Activated CD4-positive, alpha-beta T cell treated with anti-CD3 and anti-CD28 coated beads for 36 hours (primary cell): ENCODE measurements around the gene NTRK3. TPM values are rescaled to one million over a fixed set of nuclear protein-coding genes. Genes with fewer than 3 reads are reported as not detected.

Experiments used
- ATAC-seq: fragments of 200-7000 bp; cut with Tn5 transposase; one replicate; pipeline ENCODE4 v1.10.0; 2021; ENCODE audit warnings: mild to moderate bottlenecking, moderate library complexity
- CTCF ChIA-PET: fragments of 350-600 bp; sonication (Branson Sonifier 250); formaldehyde crosslinking; loops from one replicate; lab custom pipeline; 2021; ENCODE audit warnings: antibody characterized with exemption; lab: Charles Lee
- POLR2A ChIA-PET: fragments of 350-600 bp; sonication (Branson Sonifier 250); formaldehyde crosslinking; loops from one replicate; lab custom pipeline; 2021; ENCODE audit warnings: antibody characterized with exemption, inconsistent platforms; lab: Charles Lee
- DNase-seq: peaks from one replicate; pipeline ENCODE4 v3.0.0-alpha.2; 2020
- H3K27ac Mint-ChIP-seq: one replicate; pipeline ENCODE4 v1.8.0; 2021; ENCODE audit warnings: mixed read lengths
- H3K27me3 Mint-ChIP-seq: one replicate; pipeline ENCODE4 v1.8.0; 2021; ENCODE audit warnings: mixed read lengths
- H3K36me3 Mint-ChIP-seq: one replicate; pipeline ENCODE4 v1.8.0; 2021; ENCODE audit warnings: low read depth, mixed read lengths
- H3K4me1 Mint-ChIP-seq: one replicate; pipeline ENCODE4 v1.8.0; 2021; ENCODE audit warnings: mixed read lengths
- H3K4me3 Mint-ChIP-seq: one replicate; pipeline ENCODE4 v1.8.0; 2021; ENCODE audit warnings: mild to moderate bottlenecking, moderate library complexity, mixed read lengths
- H3K9me3 Mint-ChIP-seq: one replicate; pipeline ENCODE4 v1.8.0; 2021; ENCODE audit warnings: low read depth, mixed read lengths
- intact Hi-C, 2 experiments: fragments of 100-400 bp; cut with DNase I in 1 of 2; cut with micrococcal nuclease in 1 of 2; formaldehyde crosslinking; loops; one replicate each; pipeline versions ENCODE4 v1.14.2 to v1.15.1; 2022 to 2024; cut with DNase I, micrococcal nuclease
- total RNA-seq, 2 experiments: library from RNA; stranded (reverse); gene quantifications; one replicate each; pipeline ENCODE4 v1.2.3, GENCODE V29; 2021

The NTRK3 gene
- total RNA-seq, 2 experiments from 2014 or later = 0.78 to 0.88 TPM

GRCh38 chr15:87901008-87901407 lies 355.5 kb downstream of the NTRK3 start:
- peaks cover 5% of the 10 kb centered on the region for H3K27me3 Mint-ChIP-seq
- no peaks in the 10 kb centered on the region for H3K4me1 Mint-ChIP-seq
- no peak for DNase-seq
- no peak for ATAC-seq
- no peak overlapping the region for H3K27ac Mint-ChIP-seq
- no peaks in the 10 kb centered on the region for H3K36me3 Mint-ChIP-seq
- POLR2A ChIA-PET = no interaction called here
- H3K4me3 Mint-ChIP-seq = no peak overlapping the region
- intact Hi-C loops = no loop called here
- H3K9me3 Mint-ChIP-seq = no peaks in the 10 kb centered on the region
- CTCF ChIA-PET = no interaction called here

DNA sequence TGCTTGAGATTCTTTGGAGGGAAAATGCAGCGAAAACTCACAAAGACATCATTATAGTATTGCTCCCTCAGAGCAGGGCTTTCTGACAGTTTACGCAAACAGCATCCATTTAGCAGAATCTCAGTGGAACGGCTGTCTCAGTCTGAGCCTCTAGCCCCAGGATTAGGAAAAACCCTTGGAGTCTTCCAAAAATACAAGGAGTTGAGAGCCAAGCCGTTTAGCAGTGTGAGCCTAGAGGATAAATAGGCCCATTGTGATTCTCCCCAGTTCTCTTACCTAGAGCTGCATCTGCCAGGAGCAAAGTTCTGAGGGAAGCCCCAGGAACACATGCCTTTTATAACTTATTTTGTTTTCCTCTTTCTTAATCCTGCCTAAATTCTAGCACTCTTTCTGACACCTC lies 359.6 kb downstream of the NTRK3 start:
- ATAC-seq (no peak), DNase-seq (no peak)
- Mint-ChIP-seq H3K9me3 (no peaks in the 10 kb centered on the region), H3K4me1 (no peaks in the 10 kb centered on the region), H3K4me3 (no peak overlapping the region), H3K36me3 (no peaks in the 10 kb centered on the region), H3K27ac (no peak overlapping the region), H3K27me3 (peaks cover 8% of the 10 kb centered on the region)
- CTCF ChIA-PET = no interaction called here
- POLR2A ChIA-PET = no interaction called here
- intact Hi-C loops = no loop called here

GRCh38 chr15:87887177-87887576 lies 369.4 kb downstream of the NTRK3 start:
- Mint-ChIP-seq H3K4me1 (no peaks in the 10 kb centered on the region), H3K36me3 (no peaks in the 10 kb centered on the region), H3K27me3 (peaks cover 10% of the 10 kb centered on the region), H3K9me3 (no peaks in the 10 kb centered on the region), H3K27ac (no peak overlapping the region), H3K4me3 (no peak overlapping the region)
- ATAC-seq = no peak
- POLR2A ChIA-PET = no interaction called here
- intact Hi-C loops = no loop called here
- DNase-seq = no peak
- CTCF ChIA-PET = no interaction called here

GRCh38 chr15:87881026-87881425 lies 375.5 kb downstream of the NTRK3 start:
- Mint-ChIP-seq H3K9me3 (no peaks in the 10 kb centered on the region), H3K27ac (no peak overlapping the region)

DNA sequence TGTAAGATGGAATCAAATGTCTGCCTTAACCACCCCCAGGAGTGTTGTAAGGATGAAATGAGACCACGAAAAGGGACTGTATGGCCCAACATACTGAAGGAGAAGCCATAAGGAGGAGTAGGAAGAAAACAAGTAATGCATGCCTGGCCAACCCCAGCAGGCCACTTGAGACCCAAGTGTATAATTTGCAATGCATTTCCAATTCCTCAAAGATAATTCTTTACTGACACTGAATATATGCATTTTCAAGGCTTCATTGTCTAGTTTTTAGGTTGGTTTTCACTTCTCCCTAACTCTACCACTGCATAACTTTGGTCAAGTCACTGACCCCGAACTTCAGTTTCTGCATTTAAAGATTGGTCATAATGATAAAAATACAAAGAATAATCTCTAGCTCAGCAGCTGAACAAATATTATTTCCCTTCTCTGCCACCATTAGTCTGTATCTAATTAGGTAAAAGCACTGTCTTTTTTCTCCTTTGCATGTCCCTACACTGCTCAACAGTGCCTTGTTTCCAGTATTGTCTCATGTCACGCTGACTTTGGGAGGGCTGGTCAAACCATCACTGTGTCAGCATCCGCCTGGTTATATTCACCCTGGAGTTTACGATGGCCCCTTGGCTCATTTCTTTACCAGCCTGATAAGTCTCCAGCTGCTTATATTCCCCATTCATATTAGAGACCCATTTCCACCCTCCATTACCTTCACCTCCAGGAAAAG lies 378.6 kb downstream of the NTRK3 start:
- no peaks in the 10 kb centered on the region for H3K4me1 Mint-ChIP-seq
- H3K27me3 Mint-ChIP-seq = peaks cover 4% of the 10 kb centered on the region
- ChIA-PET CTCF (no interaction called here), POLR2A (no interaction called here)
- no peaks in the 10 kb centered on the region for H3K36me3 Mint-ChIP-seq
- DNase-seq = no peak
- intact Hi-C loops = no loop called here
- no peak overlapping the region for H3K4me3 Mint-ChIP-seq
- no peak overlapping the region for H3K27ac Mint-ChIP-seq
- H3K9me3 Mint-ChIP-seq = no peaks in the 10 kb centered on the region
- no peak for ATAC-seq

More at GRCh38 chr15:87881026-87881425, 375.5 kb downstream of the NTRK3 start:
- ATAC-seq (no peak), DNase-seq (no peak)
- Mint-ChIP-seq H3K36me3 (no peaks in the 10 kb centered on the region), H3K4me3 (no peak overlapping the region), H3K27me3 (peaks cover 6% of the 10 kb centered on the region), H3K4me1 (no peaks in the 10 kb centered on the region)
- intact Hi-C loops = no loop called here
- ChIA-PET CTCF (no interaction called here), POLR2A (no interaction called here)

GRCh38 chr15:87877114-87877810 lies 379.3 kb downstream of the NTRK3 start:
- H3K4me3 Mint-ChIP-seq = no peak overlapping the region
- CTCF ChIA-PET = no interaction called here
- intact Hi-C loops = no loop called here
- peaks cover 4% of the 10 kb centered on the region for H3K27me3 Mint-ChIP-seq
- no peak overlapping the region for H3K27ac Mint-ChIP-seq
- no peak for DNase-seq
- no peak for ATAC-seq
- H3K9me3 Mint-ChIP-seq = no peaks in the 10 kb centered on the region
- H3K36me3 Mint-ChIP-seq = no peaks in the 10 kb centered on the region
- POLR2A ChIA-PET = no interaction called here
- no peaks in the 10 kb centered on the region for H3K4me1 Mint-ChIP-seq

DNA sequence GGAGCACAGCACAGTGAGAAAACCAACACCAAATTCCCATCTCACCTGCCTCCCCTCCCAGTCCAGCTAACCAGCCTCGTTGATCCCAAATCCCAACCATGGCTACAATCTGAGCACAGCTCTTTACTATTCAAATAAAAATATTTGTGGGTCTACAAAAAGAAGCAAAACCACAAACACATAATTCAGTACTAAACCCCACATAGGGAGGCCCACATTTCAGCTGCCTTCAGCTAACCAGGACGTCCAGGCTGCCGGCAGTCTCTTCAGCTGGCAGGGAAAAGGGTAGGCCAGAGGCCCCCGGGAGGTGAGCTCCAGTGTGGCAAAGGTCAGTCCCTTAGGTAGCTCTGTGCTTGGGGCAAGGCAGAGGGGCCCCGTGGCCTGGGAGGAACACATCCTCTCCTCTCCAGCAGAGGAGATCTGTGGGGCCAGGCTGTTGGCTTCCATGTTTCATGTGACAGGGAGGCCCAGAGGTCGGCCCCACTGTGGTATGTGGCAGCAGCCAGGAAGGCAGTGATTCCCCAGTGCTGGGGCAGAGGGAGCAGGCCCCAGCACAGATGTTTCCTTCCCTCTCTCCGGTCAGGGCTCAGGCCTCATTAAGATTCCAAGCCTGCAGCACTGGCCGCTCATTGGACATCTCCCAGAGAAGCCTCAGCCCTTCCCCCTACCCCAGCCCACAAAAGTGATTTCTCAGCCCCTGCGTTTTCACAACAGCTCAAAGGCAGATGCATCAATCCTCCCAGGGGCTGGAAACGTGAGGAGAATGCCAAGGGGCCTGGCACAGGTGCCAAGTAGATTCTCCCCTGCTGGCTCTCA lies 381.4 kb downstream of the NTRK3 start:
- no peaks in the 10 kb centered on the region for H3K9me3 Mint-ChIP-seq
- POLR2A ChIA-PET = no interaction called here
- H3K4me1 Mint-ChIP-seq = no peaks in the 10 kb centered on the region
- CTCF ChIA-PET = interaction anchor here (0.9 kb wide), 1 partner anchor 109 kb away, joined by 3 read pairs; no protein-coding TSS in a partner anchor
- peaks cover 2% of the 10 kb centered on the region for H3K27me3 Mint-ChIP-seq
- H3K36me3 Mint-ChIP-seq = no peaks in the 10 kb centered on the region
- H3K4me3 Mint-ChIP-seq = no peak overlapping the region
- intact Hi-C loops = no loop called here
- no peak overlapping the region for H3K27ac Mint-ChIP-seq
- no peak for ATAC-seq
- no peak for DNase-seq

GRCh38 chr15:87873516-87873915 lies 383.0 kb downstream of the NTRK3 start:
- intact Hi-C loops = no loop called here
- Mint-ChIP-seq H3K4me1 (no peaks in the 10 kb centered on the region), H3K27me3 (no peaks in the 10 kb centered on the region), H3K9me3 (no peaks in the 10 kb centered on the region), H3K4me3 (no peak overlapping the region), H3K36me3 (no peaks in the 10 kb centered on the region), H3K27ac (no peak overlapping the region)
- ChIA-PET POLR2A (no interaction called here), CTCF (no interaction called here)
- DNase-seq (no peak), ATAC-seq (no peak)

DNA sequence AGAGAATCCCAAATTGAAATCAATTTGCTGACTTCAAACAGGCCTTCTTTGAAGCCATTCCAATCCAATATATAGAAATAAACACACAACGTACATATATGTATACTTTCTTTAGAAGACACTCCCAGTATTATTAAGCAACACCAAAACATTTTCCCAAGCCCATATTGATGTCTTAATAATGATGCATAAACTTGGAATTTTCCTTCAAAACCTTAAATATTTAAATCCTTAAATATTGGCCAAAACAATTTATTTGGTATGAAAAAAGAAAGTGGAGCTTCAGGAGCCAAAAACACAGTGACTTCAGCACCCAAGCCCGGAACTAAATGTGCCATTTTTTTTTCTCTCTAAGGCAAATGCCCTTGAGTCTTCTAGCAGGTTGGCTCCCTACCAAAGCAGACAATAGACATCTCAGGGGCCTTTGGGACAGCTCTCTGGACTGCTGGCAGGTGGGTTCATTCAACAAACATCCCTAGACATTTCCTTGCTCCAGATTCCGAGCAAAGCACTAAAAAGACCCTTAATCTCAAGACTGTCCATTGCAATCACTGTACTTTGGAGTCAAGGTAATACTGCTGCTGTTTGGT lies 384.7 kb downstream of the NTRK3 start:
- H3K36me3 Mint-ChIP-seq = no peaks in the 10 kb centered on the region
- intact Hi-C loops = no loop called here

DNA sequence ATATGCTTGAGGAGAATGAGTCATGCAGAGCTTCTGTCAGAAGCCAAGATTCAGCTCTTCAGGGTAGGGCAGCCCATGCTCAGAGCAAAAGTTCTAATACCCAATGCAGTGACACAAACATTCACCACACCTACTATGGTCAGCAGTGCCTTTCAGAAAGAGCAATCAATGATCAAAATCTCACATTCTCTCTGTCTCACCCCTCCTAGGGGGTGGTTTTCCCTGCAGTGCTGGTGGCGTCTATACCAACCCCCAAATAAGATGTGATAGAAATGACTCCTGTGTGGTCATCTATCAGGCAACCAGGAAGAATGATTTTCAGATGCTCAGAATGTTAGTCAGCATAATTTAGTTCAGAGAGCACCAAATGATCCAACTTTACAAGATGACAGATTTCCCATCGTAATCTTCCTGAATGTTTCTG lies 385.3 kb downstream of the NTRK3 start:
- H3K36me3 Mint-ChIP-seq = no peaks in the 10 kb centered on the region
- ChIA-PET POLR2A (no interaction called here), CTCF (no interaction called here)
- DNase-seq (no peak), ATAC-seq (no peak)
- H3K4me1 Mint-ChIP-seq = no peaks in the 10 kb centered on the region
- intact Hi-C loops = no loop called here
- no peak overlapping the region for H3K4me3 Mint-ChIP-seq
- H3K27me3 Mint-ChIP-seq = no peaks in the 10 kb centered on the region
- H3K9me3 Mint-ChIP-seq = no peaks in the 10 kb centered on the region
- H3K27ac Mint-ChIP-seq = no peak overlapping the region

More for the DNA sequence above, 384.7 kb downstream of the NTRK3 start:
- Mint-ChIP-seq H3K4me1 (no peaks in the 10 kb centered on the region), H3K27me3 (no peaks in the 10 kb centered on the region), H3K27ac (no peak overlapping the region), H3K9me3 (no peaks in the 10 kb centered on the region), H3K4me3 (no peak overlapping the region)
- ChIA-PET POLR2A (no interaction called here), CTCF (no interaction called here)
- DNase-seq (no peak), ATAC-seq (no peak)

DNA sequence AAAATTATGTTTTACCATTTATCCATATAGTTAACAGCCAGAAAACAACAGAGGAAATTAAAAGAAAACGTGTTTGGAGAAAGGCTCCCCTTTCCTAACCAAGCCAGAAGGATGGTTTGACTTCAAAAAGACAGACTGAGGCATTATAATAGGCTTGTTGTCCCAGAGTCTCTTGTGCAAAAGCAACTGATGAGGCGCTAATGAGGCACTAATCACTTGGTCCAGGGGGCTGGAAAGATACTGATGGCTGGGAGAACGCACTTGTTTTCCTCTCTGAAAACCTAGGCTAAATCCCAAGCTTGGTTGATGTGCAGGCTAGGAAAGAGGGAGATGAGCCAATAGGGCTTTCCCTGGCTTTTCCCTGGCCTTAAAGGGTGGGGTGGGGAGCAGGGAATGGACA lies 389.6 kb downstream of the NTRK3 start:
- ChIA-PET POLR2A (no interaction called here), CTCF (no interaction called here)
- no peak overlapping the region for H3K4me3 Mint-ChIP-seq
- ATAC-seq = no peak
- no peaks in the 10 kb centered on the region for H3K27me3 Mint-ChIP-seq
- no peak overlapping the region for H3K27ac Mint-ChIP-seq
- no peak for DNase-seq
- intact Hi-C loops = no loop called here
- H3K4me1 Mint-ChIP-seq = no peaks in the 10 kb centered on the region
- no peaks in the 10 kb centered on the region for H3K36me3 Mint-ChIP-seq
- no peaks in the 10 kb centered on the region for H3K9me3 Mint-ChIP-seq
